Aorta (tissue), 5 donors: ENCODE measurements around the gene NHSL1. TPM values are rescaled to one million over a fixed set of nuclear protein-coding genes. Genes with fewer than 3 reads are reported as not detected.

ENCODE experiments used
- ATAC-seq: fragments of 200-7000 bp; cut with Tn5 transposase; one replicate; pipeline ENCODE4 v1.9.1; 2022; ENCODE audit warnings: moderate library complexity; ENCODE audit not compliant: low FRiP score
- DNase-seq, 2 donors: peaks; one replicate each; pipeline ENCODE4 v3.0.0-alpha.2; 2020
- H3K27ac ChIP-seq, 2 donors: one replicate each; pipeline ENCODE4 v1.5.1; 2013; ENCODE audit warnings: low read length in 2 of 2, mild to moderate bottlenecking in 2 of 2, moderate library complexity in 2 of 2, control low read depth in 1 of 2, inconsistent platforms in 1 of 2, low read depth in 1 of 2
- H3K27me3 ChIP-seq, 2 donors: one replicate each; pipeline ENCODE4 v1.6.1; 2013; ENCODE audit warnings: control low read depth in 1 of 2, low read length in 1 of 2, mild to moderate bottlenecking in 1 of 2, moderate library complexity in 1 of 2; ENCODE audit not compliant: insufficient read depth in 2 of 2, control insufficient read depth in 1 of 2
- H3K36me3 ChIP-seq, 2 donors: one replicate each; pipeline ENCODE4 v1.6.1; 2013; ENCODE audit warnings: control low read depth in 1 of 2, low read length in 1 of 2, mild to moderate bottlenecking in 1 of 2; ENCODE audit not compliant: insufficient read depth in 2 of 2, control insufficient read depth in 1 of 2
- H3K4me1 ChIP-seq, 2 donors: one replicate each; pipeline ENCODE4 v1.6.1; 2013; ENCODE audit warnings: low read length in 2 of 2, control low read depth in 1 of 2, mild to moderate bottlenecking in 1 of 2, moderate library complexity in 1 of 2; ENCODE audit not compliant: insufficient read depth in 2 of 2, control insufficient read depth in 1 of 2
- H3K4me3 ChIP-seq, 2 donors: one replicate each; pipeline ENCODE4 v1.5.1; 2013; ENCODE audit warnings: low read length in 2 of 2, control low read depth in 1 of 2, mild to moderate bottlenecking in 1 of 2
- H3K9me3 ChIP-seq: one replicate; pipeline ENCODE4 v1.6.1; 2013; ENCODE audit warnings: mild to moderate bottlenecking, low read length; ENCODE audit not compliant: control insufficient read depth
- WGBS, 2 donors: extraction: QIAGEN DNeasy Blood & Tissue Kit; methylation state at CpG; one replicate each; pipeline ENCODE4 v1.1.7; 2013; 5-methylcytosine and 5-hydroxymethylcytosine counted together
- intact Hi-C, 2 donors: fragments of 100-400 bp; cut with DNase I; formaldehyde crosslinking; loops; one replicate each; pipeline versions ENCODE4 v1.14.2 to v1.15.0; 2022
- polyA plus RNA-seq, 2 donors: library from polyadenylated mRNA; stranded (reverse); fragments of 200-250 nt; gene quantifications; one replicate each; pipeline ENCODE4 v1.2.3, GENCODE V29; 2013
- total RNA-seq, 2 donors: library from RNA; stranded (reverse); fragmentation: NEBNext Ultra II Directional; extraction: Animal tissue kit (Norgen Biotek cat#: 25700); gene quantifications; one replicate each; pipeline ENCODE4 v1.2.1, GENCODE V29; 2021
- donor health status: healthy with polysubstance abuse.
- donor health status: Bipolar disorder and iron deficiency.
- donor health status: DM: no; HTN: no; CAD: no.
- donor health status: DM: no; HTN: no; CAD: no.
- donor health status: DM: yes; HTN: yes; CAD: no.

Gene NHSL1
- total and polyA plus RNA-seq, 4 donors, result 0.56 to 25.2 (median 8.1) TPM

DNA sequence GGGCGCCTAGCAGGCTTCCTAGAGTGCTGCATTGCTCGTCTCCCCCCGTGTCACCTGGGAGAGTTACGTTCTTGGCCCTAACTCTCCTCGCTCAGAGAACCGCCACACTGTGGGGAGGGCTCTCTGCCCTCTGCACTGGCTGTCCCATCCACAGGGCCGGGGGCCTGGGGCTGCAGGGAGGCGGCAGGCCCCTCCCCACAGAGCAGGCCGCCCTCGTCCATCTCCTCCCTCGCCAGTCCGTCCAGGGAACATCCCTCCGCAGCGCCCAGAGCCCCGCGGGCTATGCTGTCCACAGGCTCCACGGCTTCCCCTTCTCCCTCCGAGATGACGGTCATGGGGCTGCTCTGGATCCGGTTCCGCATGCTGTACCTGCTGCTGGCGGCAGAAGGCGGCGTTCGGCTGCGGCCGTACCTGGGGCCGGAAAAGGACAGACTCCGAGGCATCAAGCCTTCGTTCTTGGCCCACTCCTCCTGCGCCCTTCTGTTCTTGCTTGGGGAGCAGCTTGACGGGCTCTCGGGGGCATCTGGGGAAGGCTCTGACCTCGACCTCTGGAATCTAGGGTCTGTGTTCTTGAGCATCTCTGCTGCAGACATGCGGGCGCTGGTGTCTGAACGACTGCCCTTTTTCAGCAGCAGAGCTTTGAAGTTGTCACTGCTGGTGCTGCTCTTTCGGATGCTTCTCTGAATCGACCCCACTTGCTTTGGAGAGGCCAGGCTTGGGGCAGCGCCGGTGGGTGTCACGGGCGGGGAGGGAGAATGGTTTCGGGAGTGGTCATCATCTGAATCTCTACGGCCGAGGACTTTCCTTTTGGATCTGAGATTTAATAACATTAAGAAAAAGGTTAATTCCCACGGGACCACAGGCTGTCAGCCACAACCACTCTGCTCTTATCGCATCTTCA is 75.0 kb downstream of the NHSL1 start:
- DNase-seq (no peak), ATAC-seq (peak; percentile 37)
- no peaks in the 10 kb centered on the region for H3K27me3 ChIP-seq
- no peak overlapping the region for H3K4me3 ChIP-seq
- intact Hi-C loops, result no loop called here
- no peaks in the 10 kb centered on the region for H3K4me1 ChIP-seq
- 91 to 93% methylated on average over 48 of the region's 48 CpGs for WGBS, 2 donors
- H3K36me3 ChIP-seq, result no peaks in the 10 kb centered on the region
- no peaks in the 10 kb centered on the region for H3K9me3 ChIP-seq
- H3K27ac ChIP-seq, result no peak overlapping the region

DNA sequence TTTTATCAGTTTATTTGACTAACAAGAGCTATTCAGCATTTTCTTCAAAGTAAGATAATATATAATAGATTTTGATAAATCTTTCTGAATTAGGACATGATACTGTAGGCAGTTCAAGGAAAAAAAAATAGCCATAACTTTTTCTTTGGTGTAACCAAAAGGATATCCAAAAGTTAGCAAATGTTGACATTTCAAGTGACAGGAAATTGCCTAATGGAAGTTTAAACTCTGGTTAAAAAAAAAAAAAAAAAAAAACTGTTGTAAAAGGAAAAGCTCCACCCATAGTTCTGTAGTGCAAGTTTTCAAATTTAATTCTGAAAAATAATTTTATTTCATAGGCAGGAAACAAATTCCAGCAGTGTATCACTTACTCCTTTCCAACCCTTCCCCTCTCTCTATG is 76.4 kb downstream of the NHSL1 start:
- H3K36me3 ChIP-seq, result no peaks in the 10 kb centered on the region
- H3K4me3 ChIP-seq, result no peak overlapping the region
- no peak for DNase-seq
- no peak overlapping the region for H3K27ac ChIP-seq
- H3K27me3 ChIP-seq, result no peaks in the 10 kb centered on the region
- no peaks in the 10 kb centered on the region for H3K9me3 ChIP-seq
- ATAC-seq, result no peak
- intact Hi-C loops, result no loop called here
- H3K4me1 ChIP-seq, result no peaks in the 10 kb centered on the region

DNA sequence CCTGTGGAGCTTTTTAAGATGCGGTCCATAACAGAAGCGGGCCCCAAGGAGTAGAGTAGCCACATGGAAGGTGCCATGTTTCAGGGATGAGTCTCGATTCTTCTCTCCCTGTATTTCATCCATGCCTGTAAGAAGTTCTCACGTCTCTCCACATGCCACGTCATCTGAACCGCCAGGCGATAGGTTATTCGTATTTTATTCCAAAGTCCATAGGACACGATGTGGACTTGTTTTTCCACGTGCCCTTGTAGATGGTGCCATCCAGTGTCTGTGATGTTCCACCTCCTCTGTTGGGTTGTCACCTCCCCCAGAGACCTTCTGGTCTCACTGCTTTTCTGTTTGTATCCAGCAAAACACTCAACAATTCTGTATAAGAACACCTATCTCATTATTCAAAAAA is 77.7 kb downstream of the NHSL1 start:
- no peaks in the 10 kb centered on the region for H3K36me3 ChIP-seq
- no peaks in the 10 kb centered on the region for H3K4me1 ChIP-seq
- ATAC-seq (no peak), DNase-seq (no peak)
- H3K27ac ChIP-seq, result no peak overlapping the region
- no peaks in the 10 kb centered on the region for H3K27me3 ChIP-seq
- H3K4me3 ChIP-seq, result no peak overlapping the region
- WGBS, 2 donors, result 95% methylated on average over 10 of the region's 10 CpGs
- H3K9me3 ChIP-seq, result no peaks in the 10 kb centered on the region
- intact Hi-C loops, result no loop called here

DNA sequence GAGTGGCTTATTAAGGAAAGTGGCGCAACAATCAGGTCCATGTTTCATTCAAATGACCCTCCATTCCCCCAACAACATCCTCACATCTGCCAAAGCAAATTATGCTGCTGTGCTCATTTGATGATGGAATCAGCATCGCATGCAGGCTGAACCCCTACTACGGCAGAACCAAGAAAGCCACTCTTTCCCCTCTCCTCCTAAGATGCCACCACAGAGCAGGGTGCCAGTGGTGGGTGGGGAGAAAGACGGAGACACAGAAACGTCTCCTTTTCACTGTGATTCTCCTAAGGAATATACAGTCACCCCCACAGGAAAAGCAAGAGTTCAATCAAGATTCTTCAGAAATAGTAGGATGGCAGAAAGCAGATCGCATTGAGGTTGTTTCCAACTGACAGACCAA is 78.2 kb downstream of the NHSL1 start:
- no peaks in the 10 kb centered on the region for H3K27me3 ChIP-seq
- intact Hi-C loops, result no loop called here
- ATAC-seq, result no peak

DNA sequence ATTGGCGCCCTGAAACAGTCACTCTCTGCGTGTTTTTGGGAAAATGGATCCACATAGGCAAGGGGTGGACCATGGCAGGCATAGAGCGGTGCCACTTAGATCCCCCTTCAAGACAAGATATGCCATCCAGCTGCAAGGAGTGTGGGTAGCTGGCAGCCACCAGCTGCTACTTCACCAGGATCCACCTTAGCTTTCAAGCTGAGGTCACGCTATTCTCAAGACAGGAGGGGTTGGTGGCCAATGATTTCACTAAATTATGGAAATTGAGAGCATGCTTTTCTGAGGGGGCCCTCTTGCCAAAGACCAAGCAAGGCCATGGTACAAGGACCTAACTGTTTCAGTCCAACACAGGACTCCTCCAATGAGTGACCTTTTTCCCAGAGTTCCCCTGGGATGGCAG is 78.9 kb downstream of the NHSL1 start:
- DNase-seq (no peak), ATAC-seq (no peak)
- H3K4me1 ChIP-seq, result no peaks in the 10 kb centered on the region
- no peak overlapping the region for H3K27ac ChIP-seq
- no peak overlapping the region for H3K4me3 ChIP-seq
- no peaks in the 10 kb centered on the region for H3K36me3 ChIP-seq
- intact Hi-C loops, result no loop called here
- no peaks in the 10 kb centered on the region for H3K27me3 ChIP-seq
- 99 to 100% methylated on average over 4 of the region's 4 CpGs for WGBS, 2 donors
- H3K9me3 ChIP-seq, result no peaks in the 10 kb centered on the region

More for the DNA sequence above, 78.2 kb downstream of the NHSL1 start:
- H3K4me1 ChIP-seq, result no peaks in the 10 kb centered on the region
- 75 to 77% methylated on average over 6 of the region's 6 CpGs for WGBS, 2 donors
- DNase-seq, result no peak
- H3K9me3 ChIP-seq, result no peaks in the 10 kb centered on the region
- H3K4me3 ChIP-seq, result no peak overlapping the region
- H3K36me3 ChIP-seq, result no peaks in the 10 kb centered on the region
- H3K27ac ChIP-seq, result no peak overlapping the region

DNA sequence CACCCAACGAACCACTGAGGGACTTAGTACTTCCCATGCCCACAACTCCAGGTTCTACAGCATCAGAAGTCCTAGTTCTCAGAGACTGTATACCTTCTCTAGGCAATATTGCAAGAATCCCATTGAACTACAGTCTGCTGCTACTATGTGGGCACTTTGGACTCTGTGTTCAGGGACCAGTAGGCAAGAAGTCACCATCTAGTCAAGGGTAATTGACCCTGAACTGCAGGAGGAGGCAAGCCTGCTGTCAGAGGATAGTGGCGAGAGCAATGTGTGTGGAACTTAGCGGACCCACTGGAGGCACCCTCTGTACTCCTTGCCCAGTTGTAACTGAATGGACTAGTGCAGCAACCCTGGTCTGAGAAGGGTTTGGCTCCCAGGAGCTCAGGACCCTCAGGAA is 79.5 kb downstream of the NHSL1 start:
- H3K4me3 ChIP-seq, result no peak overlapping the region
- ATAC-seq (no peak), DNase-seq (no peak)
- intact Hi-C loops, result no loop called here
- no peaks in the 10 kb centered on the region for H3K4me1 ChIP-seq
- H3K9me3 ChIP-seq, result no peaks in the 10 kb centered on the region
- 94 to 97% methylated on average over 3 of the region's 3 CpGs for WGBS, 2 donors
- no peaks in the 10 kb centered on the region for H3K36me3 ChIP-seq
- no peaks in the 10 kb centered on the region for H3K27me3 ChIP-seq
- H3K27ac ChIP-seq, result no peak overlapping the region

DNA sequence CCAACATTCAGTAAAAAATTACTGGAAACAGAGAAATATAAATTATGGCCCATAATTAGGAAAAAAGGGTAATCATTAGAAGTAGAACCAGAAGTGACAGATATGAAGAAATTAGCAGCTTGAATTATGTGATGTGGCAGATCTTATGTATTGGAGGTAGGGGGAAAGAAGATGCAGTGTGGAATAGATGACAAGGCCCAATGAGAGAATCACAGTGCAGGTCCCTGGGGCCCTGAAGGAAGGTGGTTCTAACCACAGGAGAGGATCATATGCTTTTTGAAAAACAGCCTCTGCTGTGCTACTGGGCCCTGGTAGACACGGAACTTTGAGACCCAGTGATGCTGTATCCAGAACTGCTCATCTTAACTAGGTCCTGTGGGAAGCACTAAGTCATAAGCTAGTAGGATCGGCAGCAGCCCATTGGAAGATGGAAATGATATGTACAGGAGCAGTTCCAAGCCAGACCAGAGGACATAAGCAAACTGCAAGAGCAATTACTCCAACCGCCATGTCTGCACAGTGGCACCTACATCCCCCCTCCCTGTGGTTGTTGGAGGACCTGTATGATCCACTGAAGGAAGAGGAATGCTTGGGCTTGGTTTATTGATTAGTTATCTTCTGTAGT is 81.1 kb downstream of the NHSL1 start:
- Histone ChIP-seq H3K4me1 (no peaks in the 10 kb centered on the region), H3K27me3 (no peaks in the 10 kb centered on the region), H3K27ac (no peak overlapping the region), H3K36me3 (no peaks in the 10 kb centered on the region), H3K4me3 (no peak overlapping the region), H3K9me3 (no peaks in the 10 kb centered on the region)
- intact Hi-C loops, result no loop called here
- DNase-seq (no peak), ATAC-seq (no peak)
- WGBS, 2 donors, result 96 to 97% methylated on average over 3 of the region's 3 CpGs

DNA sequence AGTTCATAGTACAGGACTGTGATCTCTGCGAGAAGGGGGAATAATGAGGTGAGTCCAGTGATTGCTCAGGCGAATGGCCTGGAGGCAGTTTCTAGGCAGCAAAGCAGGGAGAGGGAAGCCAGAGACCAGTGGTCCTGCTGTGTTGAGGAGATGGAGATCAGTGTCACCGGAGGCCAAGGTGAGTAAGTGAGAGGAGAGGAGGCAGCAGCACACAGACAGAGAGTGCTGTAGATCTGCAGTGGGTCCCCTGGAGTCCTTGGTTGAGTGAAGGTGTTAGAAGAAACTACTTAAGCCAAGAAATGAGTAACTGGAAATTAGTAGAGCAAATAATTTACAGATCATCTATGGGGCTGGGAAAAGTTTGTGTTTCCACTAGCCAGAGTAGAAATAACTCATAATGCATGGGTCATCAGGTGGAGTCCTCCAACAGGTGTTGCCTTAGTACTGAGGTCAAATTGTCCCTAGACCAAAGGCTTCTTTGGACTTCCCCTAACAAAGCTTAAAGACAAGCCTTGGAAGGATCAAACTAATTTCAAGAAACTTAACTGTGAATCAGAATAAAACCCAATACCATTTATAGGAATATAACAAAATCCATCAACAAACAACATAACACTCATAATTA is 81.7 kb downstream of the NHSL1 start:
- H3K27ac ChIP-seq, result no peak overlapping the region
- intact Hi-C loops, result no loop called here
- H3K27me3 ChIP-seq, result no peaks in the 10 kb centered on the region
- H3K9me3 ChIP-seq, result no peaks in the 10 kb centered on the region
- no peak for DNase-seq
- H3K36me3 ChIP-seq, result no peaks in the 10 kb centered on the region
- H3K4me3 ChIP-seq, result no peak overlapping the region
- no peak for ATAC-seq
- WGBS, 2 donors, result 89 to 97% methylated on average over 3 of the region's 3 CpGs
- H3K4me1 ChIP-seq, result no peaks in the 10 kb centered on the region
